Astrocyte of the spinal cord (primary cell): ENCODE data around the gene ENTPD7.
"Not testable (repeated sequence)": the region's sequence is repeated elsewhere in the genome, so short reads cannot be mapped to it uniquely, and the experiment has no call there.

Experiments
- DNase-seq: peaks from one replicate; pipeline ENCODE4 v3.0.0; 2011; ENCODE audit warnings: low read depth, low spot score
- H3K4me3 ChIP-seq: 2 replicates; pipeline ENCODE4 v1.5.1; 2011; ENCODE audit warnings: low read depth, mild to moderate bottlenecking, low read length, moderate library complexity
- in situ Hi-C: cut with HindIII; loops from 2 replicates; pipeline ENCODE4 v1.10.0; 2017; ENCODE audit warnings: low sequenced_read_pairs
- TF ChIP-seq, protein P1 (sequence below): IDR thresholded peaks from 2 replicates; pipeline ENCODE4 v1.5.1; 2012; ENCODE audit warnings: low read depth, mild to moderate bottlenecking, low read length, inconsistent platforms

ENTPD7 gene

DNA sequence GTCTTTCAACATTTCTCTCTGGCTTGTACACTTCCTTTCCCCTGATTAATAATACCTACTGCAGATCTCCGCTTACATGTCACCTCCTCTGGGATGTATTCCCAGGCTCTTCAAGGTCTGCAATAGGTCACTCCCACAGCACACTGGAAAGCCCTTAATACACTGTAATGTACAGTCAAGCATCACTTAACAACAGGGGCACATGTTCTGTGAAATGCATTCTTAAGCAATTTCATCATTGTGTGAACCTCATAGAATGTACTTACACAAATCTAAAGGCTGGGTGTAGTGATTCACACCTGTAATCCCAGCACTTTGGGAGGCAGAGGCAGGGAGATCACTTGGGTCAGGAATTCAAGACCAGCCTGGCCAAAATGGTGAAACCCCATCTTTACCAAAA, 70.7 kb downstream of the ENTPD7 start:
- TF ChIP-seq, protein P1, sequence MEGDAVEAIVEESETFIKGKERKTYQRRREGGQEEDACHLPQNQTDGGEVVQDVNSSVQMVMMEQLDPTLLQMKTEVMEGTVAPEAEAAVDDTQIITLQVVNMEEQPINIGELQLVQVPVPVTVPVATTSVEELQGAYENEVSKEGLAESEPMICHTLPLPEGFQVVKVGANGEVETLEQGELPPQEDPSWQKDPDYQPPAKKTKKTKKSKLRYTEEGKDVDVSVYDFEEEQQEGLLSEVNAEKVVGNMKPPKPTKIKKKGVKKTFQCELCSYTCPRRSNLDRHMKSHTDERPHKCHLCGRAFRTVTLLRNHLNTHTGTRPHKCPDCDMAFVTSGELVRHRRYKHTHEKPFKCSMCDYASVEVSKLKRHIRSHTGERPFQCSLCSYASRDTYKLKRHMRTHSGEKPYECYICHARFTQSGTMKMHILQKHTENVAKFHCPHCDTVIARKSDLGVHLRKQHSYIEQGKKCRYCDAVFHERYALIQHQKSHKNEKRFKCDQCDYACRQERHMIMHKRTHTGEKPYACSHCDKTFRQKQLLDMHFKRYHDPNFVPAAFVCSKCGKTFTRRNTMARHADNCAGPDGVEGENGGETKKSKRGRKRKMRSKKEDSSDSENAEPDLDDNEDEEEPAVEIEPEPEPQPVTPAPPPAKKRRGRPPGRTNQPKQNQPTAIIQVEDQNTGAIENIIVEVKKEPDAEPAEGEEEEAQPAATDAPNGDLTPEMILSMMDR, result no peak
- in situ Hi-C loops, result no loop called here

DNA sequence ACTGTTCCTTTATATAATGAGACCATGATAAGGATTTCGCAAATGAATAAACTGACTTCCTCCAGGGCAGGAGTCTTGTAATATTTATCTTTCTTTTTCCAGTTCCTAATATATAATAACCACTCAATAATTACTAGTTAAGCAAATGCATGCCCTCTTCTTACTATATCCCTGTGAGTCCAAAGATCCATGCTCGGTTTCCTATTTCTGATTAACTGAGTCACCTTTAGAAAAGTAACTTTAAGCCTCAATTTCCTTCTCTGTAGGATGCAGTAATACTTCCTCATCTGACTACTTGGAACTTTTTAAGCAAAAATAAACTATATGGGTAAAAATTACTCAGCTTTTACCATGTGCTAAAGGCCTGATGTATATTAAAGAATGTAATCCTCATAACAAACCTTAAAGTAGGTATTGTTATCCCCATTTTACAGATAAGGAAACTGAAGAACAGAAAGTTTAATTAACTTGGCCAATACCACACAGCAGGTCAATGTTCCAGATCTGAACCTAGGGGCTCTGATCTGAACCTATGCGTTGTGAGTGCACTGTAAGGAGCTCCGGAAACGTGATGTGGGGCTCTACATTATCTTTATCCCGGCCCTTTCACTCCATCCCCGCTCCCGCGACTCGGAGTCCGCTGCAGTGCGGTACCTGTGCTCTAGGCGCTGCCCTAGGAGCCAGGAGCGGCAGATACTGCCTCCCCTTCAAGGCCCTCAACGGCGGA, 72.2 kb downstream of the ENTPD7 start:
- in situ Hi-C loops, result no loop called here
- peak overlapping the region; percentile 84 for H3K4me3 ChIP-seq
- no peak for DNase-seq
- TF ChIP-seq, protein P1, result no peak

More for the DNA sequence above, 70.7 kb downstream of the ENTPD7 start:
- DNase-seq, result no peak
- H3K4me3 ChIP-seq, result no peak overlapping the region

DNA sequence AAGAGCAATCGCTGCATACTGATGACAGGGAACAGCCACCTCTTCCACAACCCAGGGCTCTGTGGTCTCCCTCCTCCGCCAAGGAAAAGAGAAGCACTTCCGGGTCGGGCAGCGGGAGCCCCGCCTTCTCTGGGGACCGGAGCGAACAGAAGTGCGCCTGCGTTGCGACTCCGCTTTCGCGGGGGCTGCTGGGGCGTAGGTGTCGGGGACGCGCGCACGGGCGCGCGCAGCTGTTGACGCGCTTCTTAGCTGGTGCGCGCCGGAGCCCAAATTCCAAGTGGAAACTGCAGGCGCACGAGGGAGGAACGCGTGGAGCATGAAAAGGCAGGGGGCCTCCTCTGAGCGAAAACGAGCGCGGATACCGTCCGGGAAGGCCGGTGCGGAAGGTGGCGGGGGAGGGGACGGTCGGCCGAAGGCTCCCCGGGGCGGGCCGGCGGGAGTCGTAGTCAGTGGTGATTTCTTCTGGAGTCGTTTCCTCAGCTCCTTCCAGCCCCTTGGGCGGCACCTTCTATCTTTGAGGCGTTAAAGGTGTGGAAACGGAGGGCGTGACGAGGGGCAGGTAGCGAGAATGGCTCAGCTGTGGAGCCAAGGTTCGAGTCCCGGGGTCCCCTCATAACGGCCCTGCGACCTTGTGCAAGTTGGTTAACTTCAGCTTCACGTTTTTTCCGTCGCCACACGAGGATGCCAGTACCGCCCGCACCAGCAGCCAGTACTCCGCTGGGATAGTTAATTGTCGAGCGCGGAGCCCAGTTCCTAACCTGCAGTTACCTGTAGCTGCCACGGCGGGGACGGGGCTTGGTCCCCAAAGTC, 72.9 kb downstream of the ENTPD7 start, which contains the start of the genes COX15 and CUTC:
Gene COX15, minus strand, starts transcription at position 95 of the 810 bp plus-strand sequence. Its CDS starts 78 bp downstream, at position 17.
Gene CUTC, plus strand, starts transcription at position 202 of the 810 bp plus-strand sequence. Its CDS starts 115 bp downstream, at position 317.
- peak; percentile 97 for DNase-seq
- TF ChIP-seq, protein P1, result peak; percentile 38
- in situ Hi-C loops, result no loop called here
- peak within 1 kb of the TSS; percentile 84 for H3K4me3 ChIP-seq

DNA sequence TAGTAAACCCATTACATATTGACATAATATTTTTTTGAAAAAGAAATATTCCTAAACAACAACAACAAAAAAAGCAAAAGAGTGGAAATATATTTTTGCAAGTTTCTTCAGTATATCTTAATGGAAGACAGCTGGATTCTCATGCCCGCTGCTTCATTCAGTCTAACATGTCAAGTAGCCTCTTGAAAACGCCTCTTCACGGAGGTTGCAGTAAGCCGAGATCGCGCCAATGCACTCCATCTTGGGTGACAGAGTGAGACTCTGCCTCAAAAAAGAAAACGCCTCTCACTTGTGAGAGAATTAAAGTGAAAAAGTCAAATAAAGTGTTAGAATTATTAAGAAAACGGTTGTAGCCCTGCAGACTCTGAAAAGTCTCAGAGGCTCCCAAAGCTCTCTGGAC, 74.1 kb downstream of the ENTPD7 start:
- TF ChIP-seq, protein P1, result no peak
- no peak overlapping the region for H3K4me3 ChIP-seq
- no peak for DNase-seq
- in situ Hi-C loops, result no loop called here

DNA sequence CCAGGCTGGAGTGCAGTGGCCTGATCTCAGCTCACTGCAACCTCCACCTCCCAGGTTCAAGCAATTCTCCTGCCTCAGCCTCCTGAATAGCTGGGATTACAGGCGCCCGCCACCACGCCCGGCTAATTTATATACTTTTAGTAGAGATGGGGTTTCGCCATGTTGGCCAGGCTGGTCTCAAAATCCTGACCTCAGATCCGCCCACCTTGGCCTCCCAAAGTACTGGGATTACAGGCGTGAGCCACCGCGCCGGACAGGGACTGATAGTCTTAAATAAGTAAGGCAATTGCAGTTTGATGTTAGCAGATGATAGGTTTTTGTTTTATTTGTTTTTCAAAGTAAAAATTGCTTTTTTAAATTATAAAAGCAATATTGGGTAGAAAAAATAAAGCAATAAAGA, 74.8 kb downstream of the ENTPD7 start:
- DNase-seq, in situ Hi-C loops, H3K4me3 ChIP-seq: not testable (repeated sequence)

DNA sequence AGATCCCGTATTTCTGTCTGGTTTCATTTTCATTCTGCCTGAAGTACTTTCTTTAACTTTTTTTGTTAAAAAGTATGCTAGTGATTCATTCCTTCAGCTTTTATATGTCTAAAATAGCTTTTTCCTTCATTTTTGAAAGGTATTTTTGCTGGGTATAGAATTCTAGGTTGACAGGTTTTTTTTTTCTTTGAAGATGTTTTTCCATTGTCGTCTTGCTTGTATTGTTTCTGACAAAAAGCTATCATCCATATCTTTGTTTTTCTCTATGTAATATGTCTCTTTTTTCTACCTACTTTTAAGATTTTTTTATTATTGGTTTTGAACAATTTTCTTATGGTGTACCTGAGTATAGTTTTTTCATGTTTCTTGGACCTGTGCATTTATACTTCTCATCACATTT, 81.0 kb downstream of the ENTPD7 start:
- H3K4me3 ChIP-seq, result no peak overlapping the region
- TF ChIP-seq, protein P1, result no peak
- in situ Hi-C loops, result no loop called here
- DNase-seq, result no peak
